Inferior parietal cortex (tissue), 1 donor: Measurements from ENCODE around the gene RPS27.

ENCODE experiments used
- DNase-seq: peaks from one replicate; pipeline ENCODE4 v3.0.0-alpha.2; 2016; ENCODE audit errors: extremely low spot score

The RPS27 gene

GRCh38 chr1:153990468-153991150 is at the start of gene RPS27:
TSS of gene RPS27 (plus strand) at chr1:153990762. CDS start at chr1:153990797, 35 bp downstream.
- DNase-seq: peak; percentile 99

DNA sequence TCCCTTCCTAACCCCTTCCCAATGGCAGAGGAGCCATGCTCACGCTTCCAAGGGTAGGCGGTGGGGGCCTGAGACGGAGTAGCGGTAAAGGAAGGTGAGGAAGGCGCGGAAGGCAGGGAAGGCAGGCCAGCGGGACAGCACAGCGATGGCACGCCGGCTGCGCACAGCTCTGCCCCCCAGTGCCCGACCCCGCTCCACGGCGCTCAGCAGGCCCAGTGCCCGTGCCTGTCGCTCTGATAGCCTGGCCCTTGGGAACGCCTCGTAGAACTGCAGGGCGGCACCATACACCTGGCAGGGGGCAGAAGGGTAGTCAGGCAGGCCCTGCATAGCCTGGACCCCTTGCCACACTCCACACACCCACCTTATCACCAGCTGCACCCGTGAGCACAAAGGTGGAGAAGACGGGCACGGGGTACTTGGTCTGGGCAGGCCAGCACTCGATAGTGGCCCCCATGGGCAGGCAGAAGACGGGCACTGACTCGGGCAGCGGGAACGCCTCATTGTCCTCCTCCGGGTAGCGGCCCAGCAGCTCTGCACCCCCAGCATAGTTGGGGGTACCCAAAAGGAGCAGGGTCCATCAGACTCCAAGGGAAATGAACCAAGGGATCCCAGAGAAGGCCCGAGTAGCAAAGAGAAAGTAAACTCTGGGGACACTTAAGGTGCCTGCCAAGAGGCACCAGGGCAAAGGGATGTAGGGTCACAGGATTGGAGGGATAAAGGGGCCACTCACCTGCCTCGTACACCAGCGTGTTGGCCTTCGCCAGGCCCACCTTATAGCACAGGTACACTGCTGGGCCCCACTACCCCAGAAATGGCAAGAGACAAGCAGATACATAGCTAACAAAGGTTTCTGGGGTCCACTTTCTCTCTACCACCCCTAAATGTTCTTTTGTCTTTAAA is 48.5 kb upstream of the RPS27 start:
- no peak for DNase-seq

- no peak for DNase-seq
Observed at GRCh38 chr1:153942766-153943549, 47.6 kb upstream of the RPS27 start.

DNA sequence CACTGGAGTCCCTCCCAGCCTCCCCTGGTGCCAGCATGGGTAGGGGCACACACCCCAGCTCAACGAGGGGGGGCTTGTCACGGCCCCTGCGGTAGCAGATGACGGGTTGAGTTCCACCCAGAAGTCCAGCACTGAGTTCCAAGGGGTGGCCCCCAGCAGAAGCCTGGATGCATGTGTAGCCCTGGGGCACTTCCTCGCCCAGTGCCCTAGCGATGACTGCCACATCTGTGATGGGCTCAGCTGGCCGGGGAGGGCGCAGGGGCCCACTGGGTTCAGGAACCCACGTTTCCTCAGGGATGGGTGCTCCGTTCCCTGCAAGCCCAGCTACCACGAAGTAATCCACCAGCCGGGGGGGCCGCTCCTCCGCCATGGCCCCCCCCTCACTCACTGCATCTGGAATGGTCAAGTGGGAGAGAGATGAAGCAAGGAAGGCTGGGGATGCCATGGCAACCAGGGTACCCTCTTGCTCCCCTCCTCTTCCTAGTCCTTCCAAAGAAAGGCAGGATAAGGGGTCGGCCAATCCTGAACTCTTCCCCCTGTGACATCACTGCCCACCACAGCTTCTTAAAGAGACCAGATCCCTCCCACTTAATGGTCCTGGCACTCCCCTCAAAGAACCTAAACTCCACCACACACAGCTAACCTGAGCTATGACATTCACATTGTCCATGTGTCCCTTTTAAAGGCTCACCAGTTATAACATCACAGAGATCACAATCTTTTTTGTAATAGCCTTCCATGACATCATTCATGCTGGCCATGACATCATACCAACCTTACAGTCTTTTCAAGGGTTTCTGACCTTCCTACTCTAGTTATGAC is 46.3 kb upstream of the RPS27 start:
- DNase-seq: no peak

DNA sequence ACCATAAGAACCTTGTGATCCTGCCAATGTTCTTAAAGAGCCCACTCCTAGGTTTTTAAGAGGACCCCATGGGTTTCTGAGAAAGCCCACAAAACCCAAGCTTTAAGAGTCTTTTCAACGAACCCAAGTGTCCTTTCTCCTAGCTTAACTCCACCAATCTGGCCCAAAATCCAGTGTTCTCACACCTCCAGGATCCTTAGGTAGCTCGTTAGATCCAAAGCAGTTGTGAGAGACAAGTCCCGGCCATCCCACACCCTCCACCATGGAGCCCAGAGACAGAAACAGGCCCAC is 45.8 kb upstream of the RPS27 start:
- DNase-seq: no peak

DNA sequence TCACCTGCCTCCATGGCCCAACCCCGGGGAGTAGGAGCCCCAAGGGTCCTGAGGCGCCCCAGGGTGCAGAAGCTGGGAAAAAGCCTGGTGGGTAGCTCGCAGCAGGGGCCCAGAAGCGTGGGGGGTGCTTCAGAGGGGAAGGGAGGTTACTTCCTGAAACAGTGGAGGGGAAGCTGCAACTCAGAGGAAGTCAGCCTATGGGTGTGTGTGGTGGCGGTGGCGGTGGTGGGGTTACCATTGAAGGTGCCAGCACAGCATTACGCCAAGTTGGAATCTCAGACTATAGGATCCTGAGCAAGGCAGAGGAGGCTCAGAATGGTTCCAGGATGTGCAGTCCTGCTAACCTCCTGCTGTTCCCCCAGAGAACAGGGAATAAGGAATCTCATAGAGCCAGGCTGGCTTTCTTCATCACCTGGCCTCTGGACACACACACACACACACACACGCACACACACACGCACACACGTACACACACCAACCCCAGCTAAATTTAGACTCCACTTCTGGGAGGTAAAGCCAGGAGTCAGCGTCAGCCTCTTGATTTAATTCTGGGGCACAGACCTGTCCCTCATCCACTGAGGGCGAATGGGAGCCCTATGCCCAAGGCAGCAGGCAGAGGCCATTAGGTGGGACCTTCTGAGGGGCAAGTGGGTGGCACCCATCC is 45.3 kb upstream of the RPS27 start:
- DNase-seq: no peak

DNA sequence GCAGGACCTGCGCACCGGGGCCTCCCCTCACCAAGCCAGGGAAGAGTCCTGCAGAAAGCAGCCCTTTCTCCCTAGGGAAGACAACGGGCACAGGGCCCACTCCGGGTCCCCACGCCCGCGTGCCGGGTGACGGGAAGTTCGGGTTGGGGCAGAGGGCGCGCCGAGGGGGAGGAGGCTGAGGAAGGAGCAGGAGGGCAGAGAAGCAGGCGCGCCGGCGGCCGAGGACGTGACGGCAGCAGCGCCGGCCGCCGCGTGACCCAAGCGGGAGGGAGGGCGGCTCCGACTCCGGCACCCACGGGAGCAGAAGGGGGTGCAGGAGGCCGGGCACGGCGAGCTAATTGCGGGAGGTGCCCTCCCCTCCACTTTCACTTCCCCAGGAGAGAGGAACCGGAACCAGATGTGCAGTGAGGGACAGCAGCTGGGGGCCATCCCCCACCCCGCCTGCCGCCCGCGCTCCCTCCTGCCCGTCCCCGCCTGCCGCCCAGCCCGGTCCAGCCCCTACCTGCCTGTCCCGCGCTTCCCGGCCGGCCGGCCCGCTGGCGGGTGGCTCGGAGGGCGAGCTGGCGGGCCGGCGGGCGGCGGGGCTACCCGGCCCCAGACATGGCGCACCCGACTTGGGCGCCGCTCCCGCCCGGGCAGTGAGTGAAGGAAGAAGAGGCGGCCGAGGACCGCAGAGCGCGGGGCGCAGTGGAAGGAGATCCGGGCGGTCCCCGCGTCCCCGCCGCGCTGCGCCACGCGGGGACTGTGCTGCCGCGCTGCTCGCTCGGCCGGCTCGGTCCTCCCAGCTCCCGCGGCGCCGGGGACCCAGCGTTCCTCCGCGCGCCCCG is 44.6 kb upstream of the RPS27 start:
- DNase-seq: no peak

DNA sequence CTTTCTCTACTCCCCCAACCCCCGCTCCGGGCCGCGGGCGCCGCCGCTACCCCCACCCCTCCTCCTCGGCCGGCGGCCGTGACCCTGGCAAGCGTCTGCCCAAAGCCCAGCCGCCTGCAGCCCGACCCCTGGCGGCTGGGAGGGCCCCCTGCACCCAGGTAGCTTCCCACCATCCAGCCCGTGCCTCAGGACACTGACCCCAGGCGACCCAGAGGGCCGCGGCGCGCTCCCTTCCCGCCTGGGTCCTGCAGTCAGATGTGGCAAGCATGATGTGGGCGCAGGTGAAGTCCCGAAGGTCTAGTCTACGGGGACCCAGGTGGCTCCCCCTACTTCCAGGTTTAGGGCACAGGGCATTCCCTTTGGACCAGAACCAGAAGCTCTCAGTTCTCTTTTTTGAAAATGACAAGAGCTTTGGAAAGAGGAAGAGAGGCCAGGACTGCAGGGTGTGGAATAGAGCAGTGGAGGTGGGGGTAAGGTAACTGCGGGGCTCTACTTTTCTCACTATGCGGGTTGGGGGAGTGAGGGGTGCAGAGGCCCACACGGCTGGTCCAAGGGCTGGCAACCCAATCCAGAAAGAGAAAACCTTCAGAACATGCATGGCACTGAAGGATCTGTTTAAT is 43.8 kb upstream of the RPS27 start, which contains the start of gene DENND4B:
Gene DENND4B, minus strand, starts transcription at position 97 of the 620 bp plus-strand sequence. CDS start 2,344 bp downstream, outside the sequence.
- DNase-seq: peak; percentile 76

DNA sequence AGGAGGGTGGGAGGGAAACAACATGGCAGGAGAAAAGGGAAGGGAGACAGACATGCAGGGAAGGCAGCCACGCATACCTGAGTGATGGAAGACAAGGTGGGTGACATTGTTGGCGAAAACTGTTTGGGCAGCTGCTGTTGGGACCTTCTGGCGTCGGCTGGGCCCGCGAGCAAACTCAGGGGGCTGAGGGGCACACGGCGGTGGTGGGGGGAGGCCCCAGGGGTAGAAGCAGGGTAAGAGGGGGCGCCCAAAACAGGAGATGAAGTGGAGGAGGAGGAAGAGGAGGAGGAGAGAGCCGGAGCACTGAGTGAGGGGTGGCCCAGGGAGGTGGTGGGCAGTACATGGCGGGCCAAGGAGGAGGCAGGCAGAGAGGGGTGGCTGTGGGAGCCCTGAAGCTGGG is 39.4 kb upstream of the RPS27 start:
- DNase-seq: no peak

GRCh38 chr1:153951801-153952200 is 38.8 kb upstream of the RPS27 start:
- no peak for DNase-seq

GRCh38 chr1:153953859-153954365 is 36.6 kb upstream of the RPS27 start:
- DNase-seq: no peak

DNA sequence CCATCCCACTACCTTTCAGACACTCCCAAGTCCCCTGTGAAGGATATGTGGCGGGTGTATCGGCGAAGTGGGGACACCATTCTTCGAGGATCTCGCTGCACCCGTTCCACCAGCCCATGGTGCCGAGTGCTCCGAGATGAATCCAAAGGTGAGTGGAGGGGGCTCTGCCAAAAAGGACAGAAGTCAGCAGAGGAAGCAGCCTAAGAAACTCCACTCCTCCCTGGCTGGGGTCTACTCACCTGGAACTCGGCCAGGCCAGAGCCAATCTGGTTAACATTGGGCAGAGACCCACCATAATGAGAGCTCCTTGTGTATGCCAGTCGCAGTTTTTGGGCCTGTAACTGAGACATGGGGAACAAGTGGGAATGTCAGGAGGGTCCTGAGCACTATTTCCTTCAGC is 35.7 kb upstream of the RPS27 start:
- no peak for DNase-seq

DNA sequence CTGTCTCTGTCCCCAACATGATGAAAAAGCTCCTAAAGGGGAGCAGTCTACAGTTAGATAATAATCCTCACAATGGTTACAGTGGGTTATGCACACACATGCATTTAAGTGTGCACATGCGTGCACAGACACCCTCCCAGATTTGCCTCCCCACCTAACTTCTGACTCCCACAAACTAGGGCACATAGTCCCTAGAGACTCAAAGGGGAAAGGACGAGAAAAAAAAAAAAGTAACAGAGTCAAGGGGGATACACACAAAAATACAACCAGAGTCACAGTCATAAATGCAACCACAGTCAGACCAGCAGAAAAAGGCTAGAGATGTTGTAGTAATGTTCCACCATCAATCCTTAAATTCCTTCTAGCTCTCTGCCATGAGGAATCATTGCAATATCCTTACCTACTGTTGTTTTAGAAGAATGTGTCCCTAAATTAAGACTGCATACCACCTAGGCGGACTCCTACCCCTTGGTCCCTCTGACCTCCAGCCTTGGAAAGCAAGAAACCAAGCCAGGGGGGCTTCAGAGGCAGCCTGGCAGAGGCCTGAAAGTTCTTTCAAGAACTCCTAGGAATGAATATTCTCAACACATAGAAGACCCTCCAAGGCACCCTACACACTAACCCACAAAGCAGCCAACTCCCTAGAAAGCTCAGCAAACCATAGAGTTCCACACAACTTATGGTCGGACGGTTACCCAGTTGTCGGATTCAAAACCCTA is 33.4 kb upstream of the RPS27 start:
- no peak for DNase-seq

DNA sequence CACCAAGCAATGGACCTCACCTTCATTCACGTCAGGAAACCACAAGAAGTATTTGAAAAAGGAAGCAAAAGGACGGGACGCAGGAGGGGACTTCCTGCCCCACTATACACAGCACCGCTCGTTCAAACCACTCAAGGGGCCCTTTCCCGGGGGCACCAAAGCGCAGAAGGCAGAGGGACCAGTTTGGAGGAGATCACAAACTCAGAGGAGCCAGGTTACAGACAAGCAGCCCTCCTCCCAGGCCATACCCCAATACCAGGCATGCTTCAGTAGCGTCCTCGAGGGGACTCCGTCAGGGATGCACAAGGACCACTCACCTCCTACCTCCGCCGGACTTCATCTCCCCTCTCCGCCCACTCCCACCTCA is 32.8 kb upstream of the RPS27 start:
- DNase-seq: no peak

- peak; percentile 99 for DNase-seq
Observed at GRCh38 chr1:153958111-153958960, 32.2 kb upstream of the RPS27 start, which contains the start of gene CRTC2. TSS of gene CRTC2 (minus strand) at chr1:153958612. CDS start at chr1:153958497, 115 bp downstream.

GRCh38 chr1:153958961-153959260 is 31.7 kb upstream of the RPS27 start:
- DNase-seq: no peak

- no peak for DNase-seq
Observed at GRCh38 chr1:153959454-153959853, 31.1 kb upstream of the RPS27 start.

DNA sequence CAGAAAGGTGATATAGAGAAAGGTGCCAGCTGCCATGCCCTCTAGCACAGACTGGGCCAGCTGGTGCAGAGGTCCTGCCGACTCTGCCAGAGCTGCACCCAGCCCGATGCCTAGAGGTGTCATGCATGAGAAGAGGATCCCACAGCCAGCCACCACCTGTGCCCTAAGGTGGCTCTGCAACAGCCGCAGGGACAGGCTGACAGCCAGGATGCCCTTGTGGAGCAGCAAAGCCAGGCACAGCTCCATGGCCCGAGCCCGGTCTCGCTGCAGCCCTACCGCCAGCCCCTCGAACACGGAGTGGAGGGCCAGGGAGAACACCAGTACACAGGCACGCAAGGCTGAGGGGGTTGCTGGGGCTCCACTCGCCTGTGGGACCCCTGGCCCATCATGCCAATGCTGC is 30.4 kb upstream of the RPS27 start:
- no peak for DNase-seq
